GM19328 (cell line): Measurements from ENCODE around the gene ILKAP.

Experiments
- ATAC-seq: cut with Tn5 transposase; IDR thresholded peaks from one replicate; pipeline ENCODE4 v1.9.1; 2021; ENCODE audit warnings: mild to moderate bottlenecking, moderate library complexity; ENCODE audit not compliant: unreplicated experiment

Gene ILKAP

GRCh38 chr2:238166391-238167343 lies 36.8 kb downstream of the ILKAP start:
- ATAC-seq: no peak

- ATAC-seq: no peak
These were observed 38.1 kb downstream of the ILKAP start for GRCh38 chr2:238165288-238165921.

GRCh38 chr2:238164906-238165287 lies 38.6 kb downstream of the ILKAP start:
- no peak for ATAC-seq

GRCh38 chr2:238163481-238164198 lies 39.9 kb downstream of the ILKAP start:
- no peak for ATAC-seq

GRCh38 chr2:238162846-238163441 lies 40.6 kb downstream of the ILKAP start:
- no peak for ATAC-seq

GRCh38 chr2:238162251-238162845 lies 41.1 kb downstream of the ILKAP start:
- ATAC-seq: no peak

GRCh38 chr2:238161291-238162051 lies 42.0 kb downstream of the ILKAP start:
- ATAC-seq: no peak

GRCh38 chr2:238160206-238161129 lies 43.0 kb downstream of the ILKAP start:
- no peak for ATAC-seq

- ATAC-seq: no peak
These were observed 43.8 kb downstream of the ILKAP start for GRCh38 chr2:238159661-238160205.

- no peak for ATAC-seq
These were observed 44.4 kb downstream of the ILKAP start for GRCh38 chr2:238159071-238159539.

- ATAC-seq: no peak
These were observed 44.9 kb downstream of the ILKAP start, which contains the start of gene ERFE for GRCh38 chr2:238158509-238159070. Gene ERFE, plus strand, starts transcription at chr2:238158970. Its CDS starts 38 bp downstream, at chr2:238159008.

GRCh38 chr2:238158018-238158508 lies 45.4 kb downstream of the ILKAP start:
- no peak for ATAC-seq

GRCh38 chr2:238157506-238158017 lies 45.9 kb downstream of the ILKAP start:
- no peak for ATAC-seq

GRCh38 chr2:238155761-238156694 lies 47.5 kb downstream of the ILKAP start:
- ATAC-seq: no peak

GRCh38 chr2:238155051-238155760 lies 48.3 kb downstream of the ILKAP start:
- ATAC-seq: no peak

GRCh38 chr2:238154570-238154969 lies 48.9 kb downstream of the ILKAP start:
- no peak for ATAC-seq
